ENCODE measurements around the gene IL23R. TPM values are rescaled to one million over a fixed set of nuclear protein-coding genes. Genes with fewer than 3 reads are reported as not detected.

The IL23R gene
- total RNA-seq, 1 experiment from 2014 or later = not detected

DNA sequence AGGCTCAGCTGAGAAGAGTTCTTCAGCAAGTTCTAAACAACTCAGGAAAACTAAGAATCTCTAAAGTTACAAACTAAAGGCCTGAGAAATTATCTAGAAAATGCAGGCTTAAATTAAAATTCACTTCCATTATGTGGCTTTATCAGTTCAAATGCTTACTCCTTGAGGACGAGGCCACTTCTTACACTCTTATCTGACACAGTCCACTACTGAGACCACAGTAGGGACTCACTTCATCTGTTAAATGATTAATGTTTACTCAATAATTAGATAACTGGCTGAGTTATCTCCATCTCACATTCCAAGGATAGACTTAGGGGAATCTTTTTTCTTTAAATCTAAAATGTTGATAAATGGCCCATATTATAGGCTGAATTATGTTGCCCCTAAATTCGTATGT lies 33.1 kb upstream of the IL23R start:
- Histone ChIP-seq H3K9me3 (ENCODE audit: control insufficient read depth in 1 of 2, insufficient read depth in 1 of 2, low read depth in 1 of 2, low read length in 2 of 2) (no peaks in the 10 kb centered on the region), H3K36me3 (ENCODE audit: control insufficient read depth in 1 of 2, insufficient read depth in 2 of 2, low read length in 2 of 2) (no peaks in the 10 kb centered on the region), H3K9me2 (ENCODE audit: insufficient read depth) (no peaks in the 10 kb centered on the region), H3K27ac (ENCODE audit: low read depth, low read length) (no peak overlapping the region), H3K4me3 (replicated peaks in 1 of 2; ENCODE audit: low read depth in 1 of 2, low read length in 2 of 2) (no peak overlapping the region), H3K79me2 (ENCODE audit: insufficient read depth, low read length) (no peaks in the 10 kb centered on the region), H3K9ac (ENCODE audit: low read length) (no peak overlapping the region), H3K27me3 (ENCODE audit: insufficient read depth, low read length) (no peaks in the 10 kb centered on the region), H4K20me1 (ENCODE audit: insufficient read depth) (no peaks in the 10 kb centered on the region; the same call in 1 of the 2 replicates), H3K4me2 (ENCODE audit: low read length) (no peak overlapping the region), H2AFZ (ENCODE audit: low read depth, low read length, poor library complexity, severe bottlenecking) (no peak overlapping the region), H3K4me1 (ENCODE audit: control insufficient read depth in 1 of 2, insufficient read depth in 2 of 2, low read length in 2 of 2) (no peaks in the 10 kb centered on the region)
- POLR2A ChIA-PET = no interaction called here
- DNase-seq (ENCODE audit: low read depth, low spot score) = no peak
- no TSS peak for BruUV-seq (replicated peaks)
- TF ChIP-seq JUND (IDR thresholded peaks at IDR 0.05) (no peak), EZH2 (IDR thresholded peaks at IDR 0.05) (no peak), POLR2AphosphoS5 (IDR thresholded peaks at IDR 0.05; ENCODE audit: low read depth, low read length) (no peak), ZFX (IDR thresholded peaks at IDR 0.05) (no peak)
- TF ChIP-seq, protein P1, sequence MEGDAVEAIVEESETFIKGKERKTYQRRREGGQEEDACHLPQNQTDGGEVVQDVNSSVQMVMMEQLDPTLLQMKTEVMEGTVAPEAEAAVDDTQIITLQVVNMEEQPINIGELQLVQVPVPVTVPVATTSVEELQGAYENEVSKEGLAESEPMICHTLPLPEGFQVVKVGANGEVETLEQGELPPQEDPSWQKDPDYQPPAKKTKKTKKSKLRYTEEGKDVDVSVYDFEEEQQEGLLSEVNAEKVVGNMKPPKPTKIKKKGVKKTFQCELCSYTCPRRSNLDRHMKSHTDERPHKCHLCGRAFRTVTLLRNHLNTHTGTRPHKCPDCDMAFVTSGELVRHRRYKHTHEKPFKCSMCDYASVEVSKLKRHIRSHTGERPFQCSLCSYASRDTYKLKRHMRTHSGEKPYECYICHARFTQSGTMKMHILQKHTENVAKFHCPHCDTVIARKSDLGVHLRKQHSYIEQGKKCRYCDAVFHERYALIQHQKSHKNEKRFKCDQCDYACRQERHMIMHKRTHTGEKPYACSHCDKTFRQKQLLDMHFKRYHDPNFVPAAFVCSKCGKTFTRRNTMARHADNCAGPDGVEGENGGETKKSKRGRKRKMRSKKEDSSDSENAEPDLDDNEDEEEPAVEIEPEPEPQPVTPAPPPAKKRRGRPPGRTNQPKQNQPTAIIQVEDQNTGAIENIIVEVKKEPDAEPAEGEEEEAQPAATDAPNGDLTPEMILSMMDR (IDR thresholded peaks at IDR 0.05 in 2 of 3, conservative IDR thresholded peaks at IDR 0.05 in 1 of 3; ENCODE audit: borderline replicate concordance in 1 of 3, insufficient read depth in 1 of 3, low read depth in 2 of 3, low read length in 2 of 3) = no peak
- intact Hi-C loops (cut with micrococcal nuclease) = no loop called here
- no peak for ATAC-seq
- RAD21 ChIA-PET (ENCODE audit: low non-redundant PET in 1 of 2, low total read pairs in 2 of 2, uncharacterized antibody in 2 of 2, unreplicated experiment in 2 of 2) = no interaction called here
- CTCF ChIA-PET = no interaction called here

DNA sequence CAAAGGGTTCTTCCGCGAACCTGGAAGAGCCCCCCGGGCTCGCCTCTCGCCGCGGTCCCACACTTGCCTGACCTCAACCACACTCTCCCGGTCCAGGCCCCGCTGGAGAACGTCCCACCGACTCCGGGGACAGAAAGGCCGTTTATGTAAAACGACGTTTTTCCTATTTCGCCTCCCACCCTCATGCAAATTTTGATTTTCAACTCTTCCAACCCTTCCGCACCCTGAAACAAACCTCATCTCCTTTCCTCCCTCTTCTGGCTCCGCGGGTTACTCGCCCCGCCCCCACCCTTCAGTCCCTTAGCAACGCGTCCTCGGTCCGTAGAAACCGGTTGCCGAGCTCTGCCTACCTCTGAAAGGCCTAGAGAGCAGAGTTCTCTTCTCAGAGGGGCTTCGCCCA lies 31.6 kb upstream of the IL23R start, which contains the start of gene C1orf141:
Gene C1orf141, minus strand, starts transcription at position 276 of the 400 bp plus-strand sequence. CDS start 7,730 bp downstream, outside the sequence.
- no peaks in the 10 kb centered on the region for H3K79me2 ChIP-seq (ENCODE audit: insufficient read depth, low read length)
- ChIA-PET CTCF (no interaction called here), RAD21 (ENCODE audit: low non-redundant PET in 1 of 2, low total read pairs in 2 of 2, uncharacterized antibody in 2 of 2, unreplicated experiment in 2 of 2) (no interaction called here), POLR2A (no interaction called here)
- intact Hi-C loops (cut with micrococcal nuclease) = no loop called here
- ATAC-seq (no peak), DNase-seq (ENCODE audit: low read depth, low spot score) (no peak)
- no peak within 1 kb of the TSS for H3K4me3 ChIP-seq (replicated peaks in 1 of 2; ENCODE audit: low read depth in 1 of 2, low read length in 2 of 2)
- H4K20me1 ChIP-seq (ENCODE audit: insufficient read depth) = no peaks in the 10 kb centered on the region; the same call in 1 of the 2 replicates
- no peaks in the 10 kb centered on the region for H3K36me3 ChIP-seq (ENCODE audit: control insufficient read depth in 1 of 2, insufficient read depth in 2 of 2, low read length in 2 of 2)
- no peak for TF ChIP-seq RAD21 (IDR thresholded peaks at IDR 0.05; ENCODE audit: low read depth)
- TF ChIP-seq, protein P2, sequence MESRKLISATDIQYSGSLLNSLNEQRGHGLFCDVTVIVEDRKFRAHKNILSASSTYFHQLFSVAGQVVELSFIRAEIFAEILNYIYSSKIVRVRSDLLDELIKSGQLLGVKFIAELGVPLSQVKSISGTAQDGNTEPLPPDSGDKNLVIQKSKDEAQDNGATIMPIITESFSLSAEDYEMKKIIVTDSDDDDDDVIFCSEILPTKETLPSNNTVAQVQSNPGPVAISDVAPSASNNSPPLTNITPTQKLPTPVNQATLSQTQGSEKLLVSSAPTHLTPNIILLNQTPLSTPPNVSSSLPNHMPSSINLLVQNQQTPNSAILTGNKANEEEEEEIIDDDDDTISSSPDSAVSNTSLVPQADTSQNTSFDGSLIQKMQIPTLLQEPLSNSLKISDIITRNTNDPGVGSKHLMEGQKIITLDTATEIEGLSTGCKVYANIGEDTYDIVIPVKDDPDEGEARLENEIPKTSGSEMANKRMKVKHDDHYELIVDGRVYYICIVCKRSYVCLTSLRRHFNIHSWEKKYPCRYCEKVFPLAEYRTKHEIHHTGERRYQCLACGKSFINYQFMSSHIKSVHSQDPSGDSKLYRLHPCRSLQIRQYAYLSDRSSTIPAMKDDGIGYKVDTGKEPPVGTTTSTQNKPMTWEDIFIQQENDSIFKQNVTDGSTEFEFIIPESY (IDR thresholded peaks at IDR 0.05; ENCODE audit: extremely low read depth, insufficient replicate concordance, low read length) = no peak
- no peak for TF ChIP-seq MAX (IDR thresholded peaks at IDR 0.05)
- TF ChIP-seq EZH2 (IDR thresholded peaks at IDR 0.05) = no peak
- TF ChIP-seq EZH2phosphoT487 (IDR thresholded peaks at IDR 0.05; ENCODE audit: borderline replicate concordance) = no peak
- no peak within 1 kb of the TSS for H2AFZ ChIP-seq (ENCODE audit: low read depth, low read length, poor library complexity, severe bottlenecking)
- H3K27ac ChIP-seq (ENCODE audit: low read depth, low read length) = no peak within 1 kb of the TSS
- no peaks in the 10 kb centered on the region for H3K9me2 ChIP-seq (ENCODE audit: insufficient read depth)
- H3K4me2 ChIP-seq (ENCODE audit: low read length) = no peak within 1 kb of the TSS
- H3K9ac ChIP-seq (ENCODE audit: low read length) = no peak within 1 kb of the TSS
- H3K27me3 ChIP-seq (ENCODE audit: insufficient read depth, low read length) = no peaks in the 10 kb centered on the region
- no peaks in the 10 kb centered on the region for H3K9me3 ChIP-seq (ENCODE audit: control insufficient read depth in 1 of 2, insufficient read depth in 1 of 2, low read depth in 1 of 2, low read length in 2 of 2)
- H3K4me1 ChIP-seq (ENCODE audit: control insufficient read depth in 1 of 2, insufficient read depth in 2 of 2, low read length in 2 of 2) = no peaks in the 10 kb centered on the region
- no TSS peak for BruUV-seq (replicated peaks)

Measured in HCT116 (cell line).